NK-92 (cell line): ENCODE data around the gene ENPEP.
"Not testable (repeated sequence)": the region's sequence is repeated elsewhere in the genome, so short reads cannot be mapped to it uniquely, and the experiment has no call there.

Experiments used
- DNase-seq: peaks from one replicate; lab custom pipeline; 2025; ENCODE audit not compliant: unreplicated experiment; lab: John Stamatoyannopoulos, UW

The ENPEP gene

DNA sequence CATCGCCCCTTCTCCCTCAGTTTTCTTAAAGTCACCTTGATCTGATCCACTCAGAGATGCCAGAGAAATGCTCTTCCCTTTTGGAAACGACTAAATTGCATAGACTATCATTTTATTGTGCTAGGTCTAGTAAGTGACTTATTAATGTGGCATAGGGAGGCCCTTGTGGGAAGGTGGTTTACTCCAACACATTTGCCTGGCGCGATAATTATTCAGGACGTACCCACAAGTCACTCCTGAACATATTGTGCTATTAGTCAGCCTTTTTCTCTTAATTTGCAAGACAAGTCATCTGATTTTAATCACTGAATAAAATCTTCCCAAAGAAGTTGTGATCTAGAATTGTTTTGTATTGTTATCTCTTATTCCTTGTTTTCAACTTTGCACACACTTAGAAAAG, 7.6 kb downstream of the ENPEP start:
- DNase-seq, result no peak

GRCh38 chr4:110484029-110484428, 8.1 kb downstream of the ENPEP start:
- no peak for DNase-seq

DNA sequence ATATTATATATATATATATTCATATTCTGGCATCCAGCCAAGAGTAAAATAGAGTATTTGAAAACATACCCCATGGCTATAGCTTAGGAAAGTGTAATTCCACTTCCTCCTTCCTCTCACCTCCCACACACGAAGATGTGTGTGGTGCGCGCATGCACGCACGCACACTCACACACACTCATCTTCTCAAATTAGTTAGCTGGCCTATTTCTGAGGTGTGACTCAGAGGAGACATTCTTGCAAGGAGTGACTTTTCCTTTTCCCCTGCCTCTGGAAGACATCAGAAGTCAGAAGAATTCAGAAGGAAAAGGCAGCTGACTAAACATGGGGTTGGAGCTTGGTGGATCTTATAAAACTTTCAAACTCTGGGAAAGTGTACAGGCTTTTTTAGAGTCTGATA, 8.8 kb downstream of the ENPEP start:
- DNase-seq, result no peak

DNA sequence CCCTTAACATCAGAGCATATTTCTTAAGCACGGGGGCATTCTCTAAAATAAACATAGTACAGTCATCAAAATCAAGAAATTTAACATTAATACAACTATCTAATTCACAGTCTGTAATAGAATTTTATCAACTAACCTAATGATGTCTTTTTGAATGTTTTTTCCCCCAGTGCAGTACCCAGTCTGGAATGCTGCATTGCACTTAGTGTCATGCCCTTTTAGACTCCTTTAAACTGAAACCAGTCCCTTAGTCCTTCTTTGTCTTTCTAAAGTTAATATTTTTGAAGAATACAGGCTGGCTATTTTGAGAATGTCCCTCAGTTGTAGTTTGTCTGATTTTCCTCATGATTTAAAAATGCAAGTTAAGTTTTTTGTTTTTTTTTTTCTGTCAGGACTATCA, 9.5 kb downstream of the ENPEP start:
- no peak for DNase-seq

DNA sequence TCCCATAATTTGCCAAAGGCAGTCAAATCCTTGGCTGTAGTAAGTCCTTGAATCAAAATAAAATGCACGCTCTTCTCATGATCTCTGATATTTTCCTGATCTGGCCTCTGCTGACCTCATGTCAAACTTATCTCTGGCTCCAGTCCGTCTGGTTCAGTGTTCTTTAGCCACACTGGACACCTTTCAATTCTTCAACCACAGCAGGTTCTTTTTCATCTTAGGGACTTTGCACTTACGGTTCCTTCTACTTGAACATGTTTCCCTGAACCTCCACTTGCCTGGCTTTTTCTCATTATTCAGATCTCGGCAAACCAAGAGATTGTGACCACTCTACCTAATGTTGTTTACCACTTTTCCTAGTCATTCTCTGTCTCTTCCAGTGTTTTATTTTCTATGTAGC, 10.3 kb downstream of the ENPEP start:
- no peak for DNase-seq

DNA sequence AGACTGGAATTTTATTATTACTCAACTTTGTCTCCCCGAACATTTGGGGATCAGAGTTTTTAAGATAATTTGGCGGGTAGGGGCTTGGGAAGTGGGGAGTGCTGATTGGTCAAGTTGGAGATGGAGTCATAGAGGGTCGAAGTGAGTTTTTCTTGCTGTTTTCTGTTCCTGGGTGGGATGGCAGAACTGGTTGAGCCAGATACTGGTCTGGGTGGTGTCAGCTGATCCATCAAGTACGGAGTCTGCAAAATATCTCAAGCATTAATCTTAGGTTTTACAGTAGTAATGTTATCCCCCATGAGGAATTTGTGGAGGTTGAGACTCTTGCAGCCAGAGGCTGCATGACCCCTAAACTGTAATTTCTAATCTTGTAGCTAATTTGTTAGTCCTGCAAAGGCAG, 10.9 kb downstream of the ENPEP start:
- DNase-seq, result not testable (repeated sequence)

GRCh38 chr4:110487873-110488272, 11.9 kb downstream of the ENPEP start:
- DNase-seq, result no peak

- DNase-seq, result no peak
Measured at GRCh38 chr4:110489901-110490508, 14.1 kb downstream of the ENPEP start.

DNA sequence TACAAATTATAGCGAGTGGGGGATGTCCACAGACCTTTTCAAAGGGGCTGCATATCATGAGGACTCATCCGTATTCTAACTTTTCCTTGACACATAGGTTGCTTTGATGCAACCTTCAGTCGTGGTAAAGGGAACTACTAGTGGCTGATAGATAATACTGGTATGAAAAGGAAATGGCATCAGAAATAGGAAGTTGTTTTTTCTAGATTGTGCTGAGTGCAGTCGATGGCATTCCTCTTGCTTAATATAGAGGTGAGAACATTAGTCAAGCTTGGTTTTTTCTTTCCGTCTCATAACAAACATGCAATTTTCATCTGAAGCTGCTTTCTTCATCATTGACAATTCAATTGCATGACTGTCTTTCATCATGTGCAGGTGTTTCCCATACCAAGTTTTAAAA, 16.6 kb downstream of the ENPEP start:
- DNase-seq, result no peak

GRCh38 chr4:110493520-110493919, 17.6 kb downstream of the ENPEP start:
- DNase-seq, result no peak

DNA sequence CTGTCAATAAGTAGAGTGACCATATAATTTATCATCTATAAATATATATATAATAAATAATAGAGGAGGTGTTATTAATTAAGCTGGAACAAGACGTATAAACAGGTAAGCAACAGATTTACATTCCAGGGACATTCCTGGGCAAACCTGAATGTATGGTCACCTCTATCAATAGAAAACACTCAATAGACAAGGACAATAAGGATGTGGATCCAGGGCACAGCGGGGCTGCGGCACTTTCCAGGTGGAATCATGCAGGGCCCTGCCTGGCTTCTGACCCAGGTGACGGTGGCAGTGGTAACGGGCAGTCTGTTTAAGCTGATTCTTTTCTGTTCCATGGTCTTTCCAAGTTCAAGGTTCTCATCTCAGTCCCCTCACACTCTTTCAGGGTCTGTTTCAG, 22.5 kb downstream of the ENPEP start:
- no peak for DNase-seq

GRCh38 chr4:110499126-110499525, 23.2 kb downstream of the ENPEP start:
- DNase-seq, result no peak

DNA sequence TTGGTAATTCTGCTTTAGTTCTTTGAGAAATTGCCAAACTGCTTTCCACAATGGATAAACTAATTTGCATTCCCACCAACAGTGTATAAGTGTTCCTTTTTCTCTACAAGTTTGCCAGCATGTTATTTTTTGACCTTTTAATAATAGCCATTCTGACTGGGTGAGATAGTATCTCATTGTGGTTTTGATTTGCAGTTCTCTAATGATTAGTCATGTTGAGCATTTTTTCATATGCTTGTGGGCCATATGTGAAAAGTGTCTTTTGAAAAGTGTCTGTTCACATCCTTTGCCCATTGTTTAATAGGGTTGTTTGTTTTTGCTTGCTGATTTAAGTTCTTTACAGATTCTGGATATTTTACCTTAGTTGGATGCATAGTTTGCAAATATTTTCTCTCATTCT, 25.9 kb downstream of the ENPEP start:
- DNase-seq, result no peak

- no peak for DNase-seq
Measured at GRCh38 chr4:110503270-110504083, 27.5 kb downstream of the ENPEP start.

DNA sequence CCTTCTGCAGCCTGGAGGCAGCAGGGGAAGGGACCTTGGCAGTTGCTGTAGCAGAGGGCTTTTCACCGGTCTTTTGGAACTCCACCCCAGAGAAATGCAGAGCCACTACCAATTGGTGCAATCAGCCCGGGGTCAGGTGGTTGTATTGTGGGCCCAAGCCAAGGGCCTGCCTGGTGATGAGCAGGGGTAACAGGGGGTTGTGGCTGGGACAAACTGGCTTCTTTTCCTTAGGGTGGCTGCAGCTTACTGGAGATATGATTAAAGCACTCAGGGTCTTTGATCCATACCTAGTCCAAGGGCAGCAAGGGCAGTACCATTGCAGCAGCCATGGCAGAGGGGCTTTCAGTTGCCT, 28.1 kb downstream of the ENPEP start:
- DNase-seq, result no peak

- DNase-seq, result no peak
Measured at GRCh38 chr4:110505440-110505839, 29.5 kb downstream of the ENPEP start.

DNA sequence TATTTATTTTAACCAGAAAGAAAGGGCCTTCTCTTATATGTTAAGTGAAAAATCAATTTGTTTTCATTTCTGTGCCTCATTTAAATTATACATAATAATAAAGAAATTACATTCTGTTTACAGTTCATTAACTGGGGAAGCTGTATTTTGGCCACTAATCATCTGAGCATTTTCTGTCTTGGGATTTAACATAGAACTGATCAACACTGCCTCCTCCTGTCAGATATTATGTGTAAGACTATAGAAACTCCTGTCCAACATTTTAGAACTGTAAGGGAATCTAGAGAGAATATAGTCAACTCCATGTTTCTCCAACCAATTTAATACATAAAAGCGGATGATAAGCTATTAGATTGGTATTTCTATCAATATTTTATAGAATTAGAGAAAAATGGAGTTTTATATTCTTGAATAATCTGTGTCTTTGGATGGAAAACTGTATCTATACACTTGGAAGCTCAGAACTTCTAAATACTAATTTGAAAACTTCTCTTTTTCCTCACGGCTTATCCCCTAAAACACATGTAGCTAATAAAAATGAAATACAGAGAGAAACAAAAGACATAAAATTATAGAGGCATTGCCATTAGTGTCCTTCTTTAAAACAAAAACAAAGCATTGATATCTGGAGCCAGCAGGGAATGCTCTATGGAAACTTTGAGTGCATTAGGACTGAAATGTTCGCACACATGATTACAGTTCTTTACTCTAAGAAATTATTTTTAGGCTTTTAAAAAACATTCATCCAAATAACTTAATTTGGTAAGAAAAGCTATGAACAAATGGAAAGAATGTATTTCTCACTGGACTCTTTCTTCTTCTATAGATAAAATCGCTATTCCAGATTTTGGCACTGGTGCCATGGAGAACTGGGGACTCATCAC, 33.1 kb downstream of the ENPEP start:
- DNase-seq, result no peak

DNA sequence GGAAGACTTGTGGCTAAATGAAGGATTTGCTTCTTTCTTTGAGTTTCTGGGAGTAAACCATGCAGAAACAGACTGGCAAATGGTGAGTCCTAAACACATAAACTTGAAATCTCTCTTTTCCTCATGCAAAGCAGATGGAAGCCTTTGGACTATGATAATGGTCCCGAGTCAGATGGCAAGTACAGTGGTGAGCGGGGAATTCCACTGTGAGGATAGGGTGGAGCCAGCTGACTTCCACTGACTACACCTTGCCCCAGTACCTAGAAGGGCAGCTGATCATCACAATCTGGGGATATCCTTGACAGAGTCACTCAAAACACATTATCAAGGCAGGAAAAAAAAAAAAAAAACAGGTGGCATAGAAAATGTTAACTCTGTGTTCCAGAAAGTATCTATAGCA, 34.3 kb downstream of the ENPEP start:
- DNase-seq, result no peak

- DNase-seq, result no peak
Measured at GRCh38 chr4:110510955-110511544, 35.1 kb downstream of the ENPEP start.

DNA sequence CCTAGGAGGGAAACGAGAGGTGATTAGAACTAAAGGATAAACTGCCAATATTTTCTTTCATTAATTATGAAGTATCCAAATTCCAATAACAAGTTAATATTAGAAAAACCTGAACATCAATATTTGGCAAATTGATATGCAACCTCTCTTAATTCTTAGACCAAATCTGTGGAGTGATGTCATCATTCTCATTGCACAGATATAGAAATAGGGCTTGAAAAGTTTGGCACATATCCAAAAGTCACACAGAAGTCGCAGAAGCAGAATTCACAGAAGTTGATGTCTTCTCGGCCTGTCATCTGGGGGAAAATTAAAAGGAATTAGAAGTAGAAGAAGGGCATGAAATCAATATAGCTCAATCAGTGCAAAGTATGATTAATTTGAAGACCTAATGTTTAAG, 36.9 kb downstream of the ENPEP start:
- no peak for DNase-seq

DNA sequence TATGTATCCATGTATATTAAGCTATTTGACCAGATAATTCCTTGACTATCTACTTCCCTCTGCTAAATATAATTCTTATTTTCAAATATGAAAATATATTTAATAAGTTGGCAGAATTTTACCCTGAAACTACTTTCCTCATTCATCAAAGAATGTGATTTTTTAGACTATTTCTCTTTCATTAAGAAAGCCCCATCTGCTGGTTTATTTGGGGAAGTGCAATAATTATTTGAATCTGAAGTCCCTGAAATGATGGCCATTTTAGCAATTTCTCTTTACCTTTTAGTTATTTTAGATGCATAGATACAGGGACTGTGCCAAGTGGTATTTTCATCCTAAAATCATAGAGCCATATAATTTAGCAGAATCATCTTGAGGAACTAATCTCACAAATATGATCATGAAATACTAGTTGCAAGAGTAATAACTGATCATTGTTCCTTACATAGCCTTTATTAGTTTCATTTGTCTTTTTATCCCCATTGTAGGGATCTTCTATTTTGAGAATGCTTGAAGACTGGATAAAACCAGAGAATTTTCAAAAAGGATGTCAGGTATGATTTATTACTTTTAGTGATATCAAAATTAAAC, 39.0 kb downstream of the ENPEP start:
- DNase-seq, result no peak
